Esophagus squamous epithelium (tissue), 5 donors: ENCODE data around the gene MYO18A. TPM values are rescaled to one million over a fixed set of nuclear protein-coding genes. Genes with fewer than 3 reads are reported as not detected.

Experiments used
- DNase-seq: peaks from one replicate; lab custom pipeline; 2025; lab: John Stamatoyannopoulos, UW
- H3K27ac ChIP-seq, 4 donors: fragments of 200-600 bp; sonication (generic); one replicate each; pipeline ENCODE4 v1.5.1; 2016 to 2019; ENCODE audit warnings: mild to moderate bottlenecking in 1 of 4
- H3K27me3 ChIP-seq, 4 donors: fragments of 200-600 bp; sonication (generic); 1 replicate in 3 of 4; 2 replicates in 1 of 4; pipeline versions ENCODE4 v1.5.1 to v1.6.0; 2017 to 2021; ENCODE audit warnings: antibody characterized with exemption in 1 of 4
- H3K36me3 ChIP-seq, 3 donors: fragments of 200-600 bp; sonication (generic); one replicate each; pipeline ENCODE4 v1.5.1; 2016 to 2019
- H3K4me1 ChIP-seq, 3 donors: fragments of 200-600 bp; sonication (generic); one replicate each; pipeline ENCODE4 v1.5.1; 2017 to 2019
- H3K4me3 ChIP-seq, 4 donors: fragments of 200-600 bp; sonication (generic); 1 replicate in 3 of 4; 2 replicates in 1 of 4; pipeline ENCODE4 v1.5.1; 2016 to 2019; ENCODE audit warnings: mild to moderate bottlenecking in 2 of 4, moderate library complexity in 1 of 4
- H3K9me3 ChIP-seq, 3 donors: fragments of 200-600 bp; sonication (generic); one replicate each; pipeline ENCODE4 v1.5.1; 2016 to 2019
- CTCF ChIP-seq, 6 experiments: fragments of 450-650 bp in 4 of 6; fragments of 200-600 bp in 2 of 6; sonication (generic) in 2 of 6; IDR thresholded peaks; one replicate each; pipeline ENCODE4 v1.5.1; 2016 to 2019; ENCODE audit warnings: antibody characterized with exemption in 6 of 6, mild to moderate bottlenecking in 4 of 6, moderate library complexity in 4 of 6
- POLR2A ChIP-seq, 4 donors: fragments of 450-650 bp; IDR thresholded peaks; one replicate each; pipeline ENCODE4 v1.6.1; 2017; ENCODE audit warnings: antibody characterized with exemption in 4 of 4, mild to moderate bottlenecking in 4 of 4, moderate library complexity in 3 of 4
- WGBS, 2 donors: methylation state at CpG; one replicate each; pipeline ENCODE4 v1.1.5; 2018; 5-methylcytosine and 5-hydroxymethylcytosine counted together
- intact Hi-C: fragments of 100-400 bp; cut with DNase I; formaldehyde crosslinking; loops from one replicate; pipeline ENCODE4 v1.15.0; 2022
- total RNA-seq, 4 donors: library from RNA; depleted of rRNA; stranded (reverse); fragments of >200 nt; gene quantifications; one replicate each; pipeline ENCODE4 v1.1.0, GENCODE V29; 2016
- donor health status: DM: yes; HTN: yes; CAD: no.

MYO18A gene
- total RNA-seq, 4 donors from 2014 or later: 44.0 to 74.9 (median 68.5) TPM

DNA sequence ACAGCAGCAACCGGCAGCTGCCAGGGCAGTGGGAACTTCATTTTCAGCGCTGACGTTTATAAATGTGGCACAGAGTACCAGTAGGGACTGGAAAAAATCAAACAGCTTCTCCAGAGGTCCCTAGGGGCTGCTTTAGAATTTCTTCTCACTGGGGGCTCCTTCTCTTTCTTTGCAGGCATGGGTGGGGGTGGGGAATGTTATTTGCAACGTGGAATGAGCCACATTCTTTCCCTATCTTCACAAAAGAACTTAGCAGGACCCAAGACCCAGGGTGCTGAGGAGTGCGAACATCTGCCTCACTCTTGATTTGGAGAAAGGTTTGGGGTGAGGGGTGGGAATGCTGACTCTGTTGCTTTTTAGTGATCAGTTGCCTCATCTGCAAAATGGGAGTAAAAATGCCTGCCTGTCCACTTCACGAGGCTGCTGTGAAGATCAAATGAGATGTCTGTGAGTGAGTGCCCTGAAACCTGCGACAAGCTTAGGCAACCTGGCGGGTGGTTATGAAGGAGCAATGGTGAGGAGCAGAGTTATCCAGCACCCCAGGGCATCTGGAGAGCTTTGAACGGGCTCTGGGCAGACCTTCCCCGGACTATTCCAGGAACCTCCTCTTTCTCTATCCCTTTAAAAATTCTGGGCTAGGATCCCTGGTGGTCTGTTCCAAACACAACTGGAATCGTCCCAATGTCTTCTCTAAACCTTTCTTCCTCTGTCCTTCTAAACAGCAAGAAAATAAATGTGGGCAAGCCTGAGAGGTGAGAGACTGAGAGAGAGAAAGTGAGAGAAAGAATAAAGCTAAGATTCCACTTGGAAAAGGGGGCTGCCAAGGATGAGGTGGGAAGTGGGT is 148.0 kb downstream of the MYO18A start:
- no peak overlapping the region for H3K4me3 ChIP-seq
- intact Hi-C loops: no loop called here
- peaks cover 0 to 79% (median 4%) of the 10 kb centered on the region in 4 donors for H3K27me3 ChIP-seq
- no peak for DNase-seq
- H3K9me3 ChIP-seq: peaks cover 0 to 18% (median 8%) of the 10 kb centered on the region in 3 donors
- no peaks in the 10 kb centered on the region for H3K4me1 ChIP-seq
- H3K27ac ChIP-seq: no peak overlapping the region
- WGBS, 2 donors: 7 to 27% methylated on average over 3 to 7 of the region's 11 CpGs
- TF ChIP-seq CTCF (IDR thresholded peaks at IDR 0.05) (no peak), POLR2A (IDR thresholded peaks at IDR 0.05) (no peak)
- no peaks in the 10 kb centered on the region for H3K36me3 ChIP-seq

DNA sequence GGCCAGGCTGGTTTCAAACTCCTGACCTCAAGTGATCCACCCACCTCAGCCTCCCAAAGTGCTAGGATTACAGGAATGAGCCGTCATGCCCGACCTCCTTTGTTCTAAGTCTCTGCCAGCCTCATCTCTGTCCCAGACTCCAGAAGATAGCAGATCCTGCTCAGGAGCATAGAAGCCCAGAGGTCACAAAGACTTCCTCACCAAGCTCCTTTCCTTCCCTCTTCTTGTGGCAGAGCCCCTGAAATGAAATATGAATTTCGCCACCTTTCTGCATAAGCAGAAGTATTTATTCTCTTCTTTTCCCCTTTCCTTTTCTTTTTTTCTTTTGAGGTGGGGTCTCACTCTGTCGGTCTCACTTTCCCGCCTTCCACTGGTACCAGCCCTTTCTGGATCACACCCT is 148.7 kb downstream of the MYO18A start:
- Histone ChIP-seq H3K4me1 (no peaks in the 10 kb centered on the region), H3K4me3 (no peak overlapping the region), H3K36me3 (no peaks in the 10 kb centered on the region), H3K27me3 (peaks cover 0 to 78% (median 4%) of the 10 kb centered on the region in 4 donors), H3K27ac (no peak overlapping the region), H3K9me3 (peaks cover 0 to 18% (median 8%) of the 10 kb centered on the region in 3 donors)
- TF ChIP-seq POLR2A (IDR thresholded peaks at IDR 0.05) (no peak), CTCF (IDR thresholded peaks at IDR 0.05) (no peak)
- intact Hi-C loops: no loop called here
- DNase-seq: no peak
- 44 to 47% methylated on average over 5 of the region's 5 CpGs for WGBS, 2 donors

DNA sequence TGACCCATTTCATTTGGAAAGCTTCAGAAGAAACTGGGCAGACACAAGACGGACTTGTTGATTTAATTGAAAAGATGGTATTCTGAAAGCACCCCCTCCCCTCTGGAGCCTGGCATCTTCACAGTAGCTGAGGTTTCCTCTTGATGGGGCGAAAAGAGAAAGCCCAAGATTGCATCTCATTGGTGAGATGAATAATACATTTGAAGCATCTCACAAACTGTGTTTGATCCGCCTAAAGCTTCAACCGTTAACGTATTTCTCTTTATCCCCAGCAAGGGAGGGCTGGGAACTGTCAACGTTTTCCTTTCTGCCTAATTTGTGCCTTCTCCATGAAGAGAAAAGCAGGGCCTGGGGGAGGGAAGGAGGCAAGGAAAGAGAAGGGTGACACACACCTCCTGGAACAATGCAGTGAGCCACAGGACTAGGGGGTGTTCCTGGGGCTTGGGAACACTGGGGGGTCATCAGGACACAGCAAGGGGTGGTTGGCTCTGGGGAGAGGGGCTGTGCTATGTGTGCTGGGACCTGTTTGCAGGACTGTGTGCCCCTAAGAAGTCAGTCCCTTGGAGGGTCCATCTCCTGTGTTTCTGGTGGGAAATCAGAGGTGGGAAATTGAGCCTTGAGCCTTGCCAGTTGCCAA is 155.8 kb downstream of the MYO18A start:
- Histone ChIP-seq H3K9me3 (no peaks in the 10 kb centered on the region), H3K4me3 (no peak overlapping the region), H3K27ac (no peak overlapping the region), H3K36me3 (no peaks in the 10 kb centered on the region), H3K4me1 (peaks cover 5 to 12% (median 7%) of the 10 kb centered on the region in 3 donors), H3K27me3 (peaks cover 0 to 67% (median 2%) of the 10 kb centered on the region in 4 donors)
- intact Hi-C loops: no loop called here
- no peak for TF ChIP-seq POLR2A (IDR thresholded peaks at IDR 0.05)
- TF ChIP-seq CTCF (IDR thresholded peaks at IDR 0.05): no peak
- no peak for DNase-seq
- 65 to 81% methylated on average over 6 of the region's 6 CpGs for WGBS, 2 donors

- Histone ChIP-seq H3K9me3 (no peaks in the 10 kb centered on the region), H3K27me3 (peaks cover 0 to 83% (median 2%) of the 10 kb centered on the region in 4 donors), H3K4me3 (no peak overlapping the region), H3K36me3 (no peaks in the 10 kb centered on the region), H3K27ac (no peak overlapping the region), H3K4me1 (peaks cover 5 to 15% (median 7%) of the 10 kb centered on the region in 3 donors)
- TF ChIP-seq CTCF (IDR thresholded peaks at IDR 0.05) (no peak), POLR2A (IDR thresholded peaks at IDR 0.05) (no peak)
- intact Hi-C loops: no loop called here
- WGBS, 2 donors: 74 to 91% methylated on average over 6 to 7 of the region's 7 CpGs
- DNase-seq: no peak
These were observed 158.1 kb downstream of the MYO18A start for GRCh38 chr17:29022074-29022473.

DNA sequence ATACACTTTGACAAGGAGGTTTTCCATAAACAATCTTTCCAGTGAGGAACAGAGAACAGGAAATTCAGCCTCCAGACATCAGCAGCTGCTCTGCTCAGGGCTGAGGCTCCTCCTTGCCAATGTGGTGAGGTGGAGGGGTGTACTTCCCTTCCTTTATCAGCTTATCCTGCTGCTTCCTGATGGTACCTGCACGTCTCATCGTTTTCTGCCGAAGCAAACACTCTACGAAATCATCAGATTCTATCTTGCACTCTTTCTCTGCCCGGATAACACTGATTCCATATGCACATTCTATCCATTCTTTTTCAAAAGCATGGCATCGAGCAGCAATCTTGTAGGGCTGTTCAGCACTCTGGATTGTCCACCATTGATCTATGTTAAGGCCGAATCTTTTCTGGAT is 159.0 kb downstream of the MYO18A start:
- Histone ChIP-seq H3K27ac (no peak overlapping the region), H3K27me3 (peaks cover 0 to 87% (median 2%) of the 10 kb centered on the region in 4 donors)

More for the DNA sequence above, 159.0 kb downstream of the MYO18A start:
- 63 to 76% methylated on average over 6 to 7 of the region's 7 CpGs for WGBS, 2 donors
- H3K4me1 ChIP-seq: peaks cover 5 to 15% (median 7%) of the 10 kb centered on the region in 3 donors
- H3K4me3 ChIP-seq: no peak overlapping the region
- H3K9me3 ChIP-seq: no peaks in the 10 kb centered on the region
- no peak for TF ChIP-seq CTCF (IDR thresholded peaks at IDR 0.05)
- TF ChIP-seq POLR2A (IDR thresholded peaks at IDR 0.05): no peak
- H3K36me3 ChIP-seq: no peaks in the 10 kb centered on the region
- DNase-seq: no peak
- intact Hi-C loops: no loop called here
